Stimulated activated CD4-positive, alpha-beta T cell treated with anti-CD3 and anti-CD28 coated beads, Interleukin-2, amount 100 ng/mL, for 48 hours (primary cell): Measurements from ENCODE around the gene SATB2.

ENCODE experiments used
- DNase-seq, 2 donors: peaks; one replicate each; pipeline ENCODE4 v3.0.0-alpha.2; 2020

The SATB2 gene

GRCh38 chr2:199449455-199449854 is 8.3 kb downstream of the SATB2 start:
- no peak for DNase-seq

DNA sequence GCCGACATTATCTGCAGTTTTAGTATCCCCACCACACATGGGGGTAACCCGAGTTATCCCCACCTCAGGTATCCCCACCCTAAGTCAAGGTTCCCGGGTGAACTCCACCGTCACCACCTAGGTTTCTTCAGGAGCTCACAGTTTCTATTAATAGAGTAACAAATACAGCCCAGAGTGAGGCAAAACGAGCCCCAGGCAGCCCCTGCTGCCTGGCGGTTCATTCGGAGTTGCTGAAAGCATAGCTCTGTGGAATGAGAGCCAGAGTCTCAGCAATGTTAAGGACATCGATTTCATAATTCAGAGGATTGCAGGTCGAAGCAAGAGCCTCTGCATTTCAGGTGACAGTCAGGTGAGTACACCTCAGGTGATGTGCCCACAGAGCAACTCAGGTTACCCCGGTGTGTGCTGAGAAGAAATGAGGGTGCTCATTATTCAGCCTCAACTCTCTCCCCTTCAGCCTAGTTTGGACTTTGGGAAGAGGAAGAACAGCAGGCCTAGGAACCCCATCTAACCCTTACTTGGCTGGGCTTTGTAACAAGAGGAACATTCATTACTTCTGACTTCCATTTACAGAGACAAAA is 10.7 kb downstream of the SATB2 start:
- DNase-seq: no peak

DNA sequence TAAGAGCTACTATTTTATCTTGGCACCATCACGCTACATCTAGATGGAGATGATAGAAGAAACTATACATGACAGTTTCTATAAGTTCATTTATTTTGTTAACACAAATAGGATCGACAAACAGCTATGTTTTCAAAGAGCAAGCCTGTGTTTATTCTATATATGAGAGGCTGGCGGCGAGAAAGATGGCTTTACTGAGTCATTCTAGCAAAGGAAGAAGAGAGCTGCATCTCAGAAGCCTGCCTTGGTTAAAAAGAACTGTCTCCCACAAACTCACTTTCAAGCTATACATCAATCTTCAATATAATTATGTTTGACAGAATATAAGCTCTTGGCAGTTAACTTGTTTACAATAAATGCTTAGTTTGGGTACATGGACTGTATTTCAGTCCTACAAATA is 13.0 kb downstream of the SATB2 start:
- no peak for DNase-seq

DNA sequence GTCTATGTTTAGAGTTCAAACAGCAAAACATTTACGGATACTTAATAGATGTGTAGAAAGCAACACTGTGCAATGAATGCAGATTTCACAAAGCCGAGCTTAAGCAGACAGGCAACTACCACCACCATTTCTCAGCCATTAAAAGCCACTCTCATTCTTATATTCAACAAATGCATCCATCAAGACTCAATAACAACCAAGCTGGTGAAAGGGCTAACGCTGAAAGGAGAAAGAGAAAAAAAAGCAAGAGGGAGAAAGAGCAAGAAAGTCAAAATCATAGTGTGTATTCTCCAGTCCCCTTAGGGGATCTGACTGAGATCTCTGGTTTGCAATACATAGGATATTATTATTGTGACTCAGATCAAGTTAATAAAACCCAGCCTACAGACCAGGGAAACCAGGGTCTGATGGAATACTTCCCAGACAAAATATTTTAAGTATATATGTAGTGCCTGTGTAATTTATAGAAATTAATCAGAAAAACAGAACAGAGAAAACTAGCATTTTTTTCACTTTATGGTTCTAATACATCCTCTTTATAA is 14.1 kb downstream of the SATB2 start:
- DNase-seq: no peak

GRCh38 chr2:199442173-199442572 is 15.6 kb downstream of the SATB2 start:
- DNase-seq: no peak

DNA sequence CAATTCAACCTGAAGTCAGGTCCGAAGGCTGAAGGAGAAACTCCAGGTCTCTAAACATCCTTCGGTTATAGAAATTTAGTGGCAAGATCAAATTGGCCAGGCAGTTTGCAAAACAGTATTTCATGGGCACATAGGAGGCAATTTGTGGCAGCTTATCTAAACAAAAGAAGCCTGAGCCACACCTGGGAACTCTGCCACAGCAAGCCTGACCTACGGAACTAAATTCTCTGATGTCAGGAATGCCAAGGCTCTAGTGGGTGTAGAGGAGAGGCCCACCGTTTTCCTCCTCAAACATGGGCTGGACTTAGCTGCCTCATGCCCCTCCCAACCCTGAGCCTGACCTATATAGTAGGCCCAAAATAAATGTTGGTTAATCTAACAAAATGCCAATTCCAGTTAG is 16.0 kb downstream of the SATB2 start:
- no peak for DNase-seq

- DNase-seq: no peak
Measured at GRCh38 chr2:199440118-199440517, 17.6 kb downstream of the SATB2 start.

- no peak for DNase-seq
Measured at GRCh38 chr2:199439542-199439941, 18.2 kb downstream of the SATB2 start.

- DNase-seq: no peak
Measured at GRCh38 chr2:199439066-199439465, 18.7 kb downstream of the SATB2 start.

GRCh38 chr2:199434555-199434954 is 23.2 kb downstream of the SATB2 start:
- DNase-seq: no peak

DNA sequence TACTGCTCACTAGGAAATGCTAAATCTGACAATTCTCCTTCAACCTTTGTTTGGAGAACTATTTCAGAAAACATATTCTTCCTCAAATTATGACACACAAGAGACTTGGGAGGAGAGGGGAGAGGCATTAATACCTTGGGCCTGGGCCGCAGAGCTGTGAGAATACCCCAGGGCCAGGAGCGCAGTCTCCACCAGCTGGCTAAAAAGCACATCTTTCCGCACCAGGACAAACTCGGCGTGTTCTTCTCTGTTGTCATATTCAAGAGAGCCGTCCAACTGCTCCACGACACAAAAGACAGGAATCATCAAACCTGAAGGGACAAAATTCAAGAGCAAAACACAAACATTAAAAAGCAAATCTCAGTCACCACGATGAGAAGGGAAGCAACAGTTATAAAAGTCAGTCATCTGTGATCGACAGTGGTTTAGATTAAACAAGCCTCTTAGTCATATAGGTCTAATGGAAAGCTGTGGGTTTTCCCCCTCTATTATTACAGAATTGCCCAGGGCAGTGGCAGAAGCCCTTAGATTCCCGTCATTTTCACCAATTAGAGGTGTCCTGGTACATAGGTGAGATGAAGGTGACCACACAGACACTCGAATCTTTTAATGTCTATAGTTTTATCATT is 24.4 kb downstream of the SATB2 start:
- DNase-seq: no peak

GRCh38 chr2:199431746-199432213 is 26.0 kb downstream of the SATB2 start:
- no peak for DNase-seq

- DNase-seq: no peak
Measured at GRCh38 chr2:199430214-199430613, 27.5 kb downstream of the SATB2 start.

- no peak for DNase-seq
Measured at GRCh38 chr2:199428291-199428690, 29.4 kb downstream of the SATB2 start.

GRCh38 chr2:199424160-199424559 is 33.6 kb downstream of the SATB2 start:
- no peak for DNase-seq

DNA sequence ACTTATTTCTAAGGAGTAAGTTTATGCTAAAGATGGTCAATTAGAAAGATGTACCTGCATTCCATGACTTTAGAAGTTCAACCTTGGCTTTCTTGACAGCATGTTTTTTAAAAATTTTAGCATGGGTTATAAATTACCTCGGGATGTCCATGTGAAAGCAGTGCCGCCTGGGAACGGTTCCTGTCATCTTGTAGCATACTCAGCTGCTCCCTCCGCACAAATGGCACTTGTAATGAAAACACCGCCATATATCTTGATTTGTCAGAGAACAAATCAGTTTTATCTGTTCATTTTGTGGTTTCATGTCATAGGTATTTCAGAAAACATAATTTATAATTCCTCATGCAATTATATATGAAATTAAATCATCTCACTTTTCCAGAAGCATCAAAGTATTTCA is 38.3 kb downstream of the SATB2 start:
- no peak for DNase-seq

GRCh38 chr2:199414465-199414864 is 43.3 kb downstream of the SATB2 start:
- no peak for DNase-seq

DNA sequence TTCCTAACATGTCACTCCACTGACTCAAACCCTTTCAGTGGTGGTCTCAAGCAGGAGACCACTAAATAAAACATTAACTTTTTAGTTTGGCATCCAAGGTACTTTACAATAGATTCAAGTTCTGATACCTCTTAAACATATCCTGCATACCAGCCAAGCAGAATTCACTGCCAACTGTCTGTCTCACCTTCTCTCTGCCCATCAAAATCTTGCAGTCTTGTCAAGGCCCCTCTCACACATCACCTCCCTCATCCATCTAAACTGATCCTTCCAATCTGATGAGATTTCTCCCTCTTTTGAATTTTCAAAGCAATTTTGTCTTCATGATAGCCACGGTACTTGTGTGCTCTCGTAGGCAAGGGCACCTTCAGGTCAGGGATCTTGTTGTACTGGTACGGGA is 43.7 kb downstream of the SATB2 start:
- no peak for DNase-seq

DNA sequence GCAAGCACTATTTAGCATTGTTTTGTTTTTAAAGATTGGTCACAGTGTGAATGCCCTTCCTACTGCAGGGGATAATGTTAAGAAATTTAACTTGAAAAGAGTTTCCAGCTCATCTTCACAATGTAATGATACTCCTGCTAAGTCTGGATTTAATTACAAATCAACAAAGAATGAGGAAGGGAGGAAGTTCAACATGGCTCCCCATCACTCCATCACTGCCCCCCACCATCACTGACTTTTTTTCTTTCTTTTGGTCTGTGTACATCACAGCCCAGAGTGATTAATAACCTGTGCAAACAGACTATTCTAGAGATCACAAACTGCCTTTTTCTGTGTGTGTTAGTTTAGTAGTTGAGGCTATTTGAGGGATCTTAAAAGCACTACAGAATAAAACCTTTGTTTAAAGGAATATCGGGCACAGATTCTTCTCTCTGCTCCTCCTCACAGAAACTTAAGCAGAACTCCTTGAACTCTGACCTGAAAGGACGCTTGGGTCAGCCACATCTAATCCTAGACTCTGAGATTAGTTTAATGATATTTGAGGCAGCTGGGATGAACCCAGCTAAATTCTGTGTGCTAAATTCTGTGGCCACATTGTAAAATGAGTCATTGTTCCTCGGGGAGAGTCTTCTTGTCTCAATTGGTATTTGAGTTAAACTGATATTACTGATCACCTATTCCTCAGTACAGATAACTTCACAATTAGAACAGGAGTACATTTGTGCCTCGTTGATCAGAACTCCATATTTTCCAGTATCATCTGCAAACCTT is 47.8 kb downstream of the SATB2 start:
- no peak for DNase-seq

GRCh38 chr2:199407421-199407820 is 50.3 kb downstream of the SATB2 start:
- DNase-seq: no peak

GRCh38 chr2:199405241-199405640 is 52.5 kb downstream of the SATB2 start:
- DNase-seq: no peak

GRCh38 chr2:199404841-199405240 is 52.9 kb downstream of the SATB2 start:
- no peak for DNase-seq

DNA sequence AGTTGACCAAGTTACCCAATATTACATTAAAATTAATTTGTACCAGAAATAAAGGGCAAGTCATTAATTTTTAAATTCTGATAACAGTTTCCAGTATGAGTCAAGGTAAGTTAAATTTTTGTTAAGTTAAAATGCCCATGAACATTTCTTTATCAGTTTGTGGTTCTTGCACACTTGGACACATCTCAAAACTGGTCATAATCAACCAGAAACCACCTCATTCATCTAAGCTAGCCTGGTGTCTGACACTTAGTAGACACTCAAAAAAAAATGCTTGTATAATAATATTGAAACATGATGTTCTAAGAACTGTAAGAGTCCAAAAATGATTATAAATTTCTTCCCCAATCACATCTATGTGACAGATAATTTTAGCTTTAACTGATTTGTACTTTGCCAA is 62.4 kb downstream of the SATB2 start:
- DNase-seq: no peak

- no peak for DNase-seq
Measured at GRCh38 chr2:199392363-199392762, 65.4 kb downstream of the SATB2 start.
